LNCAP (cell line): ENCODE results near the gene RHBDF1.

ENCODE experiments used
- TF ChIP-seq, protein P1 (sequence below): fragments of 450-650 bp; IDR thresholded peaks from 2 replicates; pipeline ENCODE4 v1.5.1; 2017; ENCODE audit warnings: mild to moderate bottlenecking

The RHBDF1 gene

DNA sequence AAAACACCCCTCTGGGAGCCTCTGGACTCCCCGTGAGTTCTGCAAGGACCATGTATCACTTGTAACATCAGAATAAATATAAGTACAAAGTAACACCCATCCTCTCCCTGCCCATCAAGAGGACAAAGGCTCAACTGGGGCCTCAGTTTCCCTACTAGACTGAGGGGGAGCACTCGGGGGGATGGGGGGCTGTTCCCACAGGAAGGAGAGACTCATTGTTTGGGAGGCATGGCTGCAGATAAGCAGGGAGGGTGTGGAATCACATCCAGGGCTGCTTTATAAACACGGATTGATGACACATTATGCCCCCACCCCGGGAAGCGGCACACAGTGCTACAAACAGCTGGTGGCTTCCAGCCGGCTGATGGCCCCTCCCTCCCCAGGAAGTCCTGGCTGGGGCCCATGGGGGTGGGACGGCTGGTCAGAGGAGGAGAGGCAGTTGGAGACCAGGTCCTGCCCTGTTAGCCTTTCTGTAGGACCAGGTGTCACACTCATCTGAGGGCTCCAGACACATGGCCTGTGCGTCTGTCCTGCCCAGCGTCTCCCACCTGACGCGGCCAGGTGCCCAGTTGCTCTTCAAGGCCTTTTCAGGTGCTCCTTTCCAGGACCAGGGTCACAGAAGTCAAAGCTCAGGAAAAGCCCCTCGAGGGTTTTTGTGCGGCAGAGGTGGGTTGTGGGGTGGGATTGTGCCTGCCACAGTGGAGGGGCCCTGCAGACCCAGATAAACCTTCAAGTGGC, 4.3 kb upstream of the RHBDF1 start:
- TF ChIP-seq, protein P1, sequence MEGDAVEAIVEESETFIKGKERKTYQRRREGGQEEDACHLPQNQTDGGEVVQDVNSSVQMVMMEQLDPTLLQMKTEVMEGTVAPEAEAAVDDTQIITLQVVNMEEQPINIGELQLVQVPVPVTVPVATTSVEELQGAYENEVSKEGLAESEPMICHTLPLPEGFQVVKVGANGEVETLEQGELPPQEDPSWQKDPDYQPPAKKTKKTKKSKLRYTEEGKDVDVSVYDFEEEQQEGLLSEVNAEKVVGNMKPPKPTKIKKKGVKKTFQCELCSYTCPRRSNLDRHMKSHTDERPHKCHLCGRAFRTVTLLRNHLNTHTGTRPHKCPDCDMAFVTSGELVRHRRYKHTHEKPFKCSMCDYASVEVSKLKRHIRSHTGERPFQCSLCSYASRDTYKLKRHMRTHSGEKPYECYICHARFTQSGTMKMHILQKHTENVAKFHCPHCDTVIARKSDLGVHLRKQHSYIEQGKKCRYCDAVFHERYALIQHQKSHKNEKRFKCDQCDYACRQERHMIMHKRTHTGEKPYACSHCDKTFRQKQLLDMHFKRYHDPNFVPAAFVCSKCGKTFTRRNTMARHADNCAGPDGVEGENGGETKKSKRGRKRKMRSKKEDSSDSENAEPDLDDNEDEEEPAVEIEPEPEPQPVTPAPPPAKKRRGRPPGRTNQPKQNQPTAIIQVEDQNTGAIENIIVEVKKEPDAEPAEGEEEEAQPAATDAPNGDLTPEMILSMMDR, result no peak

DNA sequence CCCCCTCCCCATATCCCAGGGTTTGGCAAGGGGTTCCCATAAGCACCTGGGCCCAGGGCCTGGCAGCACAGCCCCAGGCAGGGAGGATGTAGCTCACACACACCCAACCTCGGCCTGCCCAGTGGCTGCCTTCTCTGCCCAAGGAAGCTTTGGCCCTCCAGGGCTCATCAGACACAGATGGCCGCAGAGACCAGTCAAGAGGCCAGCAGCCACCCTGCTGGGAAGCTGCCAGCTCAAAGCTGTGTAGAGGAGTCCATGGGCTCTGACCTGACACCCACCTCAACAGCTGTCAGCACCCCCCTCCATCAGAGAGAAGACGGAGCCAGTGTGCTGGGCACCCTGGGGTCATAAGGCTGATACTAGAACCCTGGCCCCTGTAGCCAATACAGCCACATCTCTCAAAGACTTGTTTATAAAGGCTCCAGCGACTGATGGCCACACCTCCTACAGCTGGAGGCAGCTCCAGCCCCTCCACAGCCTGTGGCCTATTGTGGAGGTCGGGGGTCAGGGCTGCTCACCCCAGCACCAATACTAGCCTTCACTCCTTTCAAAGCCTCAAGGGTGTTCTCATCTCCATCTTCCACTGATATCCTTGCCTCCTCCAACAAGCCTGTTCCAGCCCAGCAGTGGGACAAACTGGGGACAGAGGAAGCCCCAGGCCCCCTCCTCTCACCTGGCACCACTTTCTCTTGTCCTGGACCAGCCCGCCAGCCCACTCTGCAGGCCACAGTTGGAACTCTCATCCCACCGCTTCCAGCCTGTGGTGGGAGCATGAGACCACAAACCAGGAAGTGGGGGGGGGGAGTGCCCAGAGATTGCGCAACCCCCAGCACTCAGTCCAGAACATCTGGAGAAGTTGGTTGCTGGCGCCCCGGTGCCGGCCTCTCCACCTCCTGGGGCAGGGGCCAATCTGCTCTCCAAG, 3.4 kb upstream of the RHBDF1 start:
- TF ChIP-seq, protein P1, result no peak

DNA sequence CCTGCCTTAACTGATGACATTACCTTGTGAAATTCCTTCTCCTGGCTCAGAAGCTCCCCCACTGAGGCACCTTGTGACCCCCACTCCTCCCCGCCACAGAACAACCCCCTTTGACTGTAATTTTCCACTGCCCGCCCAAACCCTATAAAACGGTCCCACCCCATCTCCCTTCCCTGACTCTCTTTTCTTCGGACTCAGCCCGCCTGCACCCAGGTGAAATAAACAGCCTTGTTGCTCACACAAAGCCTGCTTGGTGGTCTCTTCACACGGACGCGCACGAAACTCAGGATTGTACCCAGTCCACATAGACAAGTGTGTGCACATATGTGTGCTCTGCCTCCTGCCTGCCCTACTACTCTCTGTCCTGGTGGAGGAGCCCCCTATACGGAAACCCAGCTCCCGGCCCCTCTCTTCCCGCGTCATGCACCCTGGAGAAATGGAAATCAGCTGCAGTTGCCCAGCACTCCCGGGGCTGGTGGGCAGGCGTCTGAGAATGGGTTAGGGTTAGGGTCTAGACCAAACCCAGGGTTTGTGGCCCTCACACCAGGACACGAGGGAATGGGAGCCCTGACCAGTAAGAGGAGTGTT, 2.4 kb upstream of the RHBDF1 start:
- TF ChIP-seq, protein P1, result no peak

DNA sequence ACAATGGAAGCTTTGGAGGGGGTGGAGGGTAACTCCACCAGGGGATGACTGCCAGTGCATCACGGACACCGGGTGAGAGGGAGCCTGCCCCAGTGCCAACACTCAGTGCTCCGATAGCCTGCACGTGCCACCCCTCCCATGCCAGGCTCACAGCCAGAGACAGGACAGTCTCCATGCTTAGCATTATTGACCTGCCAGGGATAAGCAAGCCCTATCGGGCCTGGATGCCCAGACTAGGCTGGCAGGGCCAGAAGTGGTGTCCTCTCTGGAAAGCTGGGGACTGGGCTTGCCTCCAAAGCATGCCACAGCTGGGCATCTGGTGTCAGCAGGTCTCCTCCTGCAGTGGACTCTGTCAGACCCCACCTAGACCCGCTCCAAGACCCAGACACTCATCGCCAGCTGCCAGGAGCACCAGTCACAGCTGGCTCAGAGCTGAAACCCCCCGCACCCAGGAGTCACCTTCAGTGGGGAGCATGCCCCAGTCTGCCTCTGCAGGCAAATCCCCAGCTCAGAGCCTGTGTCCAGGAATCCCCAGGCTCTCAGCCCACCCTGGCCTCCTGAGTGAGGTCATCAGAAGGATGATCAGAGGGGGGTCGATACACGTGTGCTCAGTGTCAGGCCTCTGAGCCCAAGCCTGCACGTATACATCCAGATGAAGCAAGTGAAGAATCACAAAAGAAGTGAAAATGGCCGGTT, 1.8 kb upstream of the RHBDF1 start:
- TF ChIP-seq, protein P1, result no peak

DNA sequence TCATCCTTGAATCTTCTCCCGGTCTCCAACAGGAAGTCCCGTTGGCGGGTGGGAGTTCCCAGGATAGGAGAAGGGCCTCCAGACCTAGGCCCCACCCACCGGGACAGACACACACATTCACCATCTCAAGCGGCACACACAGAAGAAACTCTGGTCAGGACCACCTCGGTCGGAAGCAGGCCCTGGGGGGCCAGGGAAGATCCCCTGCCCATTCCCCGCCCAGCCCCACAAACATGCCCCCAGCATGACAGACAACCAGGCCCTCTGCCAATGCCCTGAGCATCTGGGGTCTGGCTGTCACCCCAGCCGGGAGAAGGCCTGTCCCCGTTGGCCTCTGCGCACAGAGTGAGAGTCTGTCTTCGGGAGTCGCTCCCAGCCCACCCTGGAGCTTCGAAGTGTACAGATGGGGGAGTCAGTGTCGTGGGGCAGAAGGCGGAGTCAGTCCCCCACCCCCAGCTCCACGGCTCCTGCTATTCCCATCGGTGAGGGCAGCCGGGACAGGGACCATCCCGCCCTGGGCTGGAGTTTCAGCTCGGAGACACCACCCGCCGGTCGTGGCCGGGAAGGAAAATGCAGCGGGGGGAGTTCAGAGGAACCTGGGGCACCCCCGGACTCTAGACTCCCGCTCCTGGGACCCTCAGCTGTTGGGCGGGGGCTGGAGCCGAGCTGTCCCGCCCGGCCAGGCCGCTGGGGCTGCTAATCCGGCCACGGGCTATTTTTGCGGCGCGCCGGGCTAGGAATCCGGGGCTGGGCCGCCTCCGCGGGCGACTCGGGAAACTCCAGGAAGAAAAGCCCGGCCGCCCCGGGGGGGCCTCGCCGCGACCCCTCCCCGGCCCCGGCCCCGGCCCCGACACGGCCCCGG, 660 bp downstream of the RHBDF1 start:
- TF ChIP-seq, protein P1, result no peak

DNA sequence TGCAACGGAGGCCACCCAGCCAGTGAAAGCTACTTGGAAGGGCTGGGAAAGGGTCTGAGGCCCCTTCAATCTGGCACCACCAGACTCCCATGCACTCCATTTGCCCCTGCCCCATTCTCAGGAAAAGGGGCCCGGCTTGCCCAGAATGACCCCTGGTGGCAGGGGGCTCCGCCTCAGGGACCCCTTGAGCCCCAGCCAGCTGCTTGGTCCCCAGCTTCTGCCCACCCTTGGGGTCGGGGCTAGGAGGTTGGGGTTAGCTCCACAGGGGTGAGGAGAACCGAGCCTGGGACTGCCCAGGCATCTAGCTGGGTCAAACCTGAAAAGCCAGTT, 1.3 kb downstream of the RHBDF1 start:
- TF ChIP-seq, protein P1, result no peak
